ENCODE data around the gene TSHZ1.
A peak's percentile ranks its signal among the peaks of the same experiment; 100 is the strongest.

Gene TSHZ1

GRCh38 chr18:75210274-75211001 is at the start of gene TSHZ1:
Gene TSHZ1, plus strand, starts transcription at chr18:75210797. Its CDS starts 1,080 bp downstream, at chr18:75211877.
- ChIA-PET CTCF (interaction anchor here (0.6 to 0.7 kb wide), 2 partner anchors 324 to 947 kb away, joined by 4 read pairs; no protein-coding TSS in a partner anchor), POLR2A (ENCODE audit: low non-redundant PET) (interaction anchor here (0.6 kb wide), 1 partner anchor 385 kb away, joined by 6 read pairs; no protein-coding TSS in a partner anchor)
- H3K27ac ChIP-seq, result peak within 1 kb of the TSS; percentile 100

GRCh38 chr18:75161256-75162028 is 49.2 kb upstream of the TSHZ1 start:
- ChIA-PET CTCF (no interaction called here), POLR2A (ENCODE audit: low non-redundant PET) (no interaction called here)
- TF ChIP-seq CTCF (conservative IDR thresholded peaks at IDR 0.05; ENCODE audit: low read depth), result no peak
- no peak for DNase-seq (ENCODE audit: low spot score)
- no peak overlapping the region for H3K27ac ChIP-seq

More at GRCh38 chr18:75210274-75211001, at the start of gene TSHZ1:
- peak; percentile 81 for DNase-seq (ENCODE audit: low spot score)
- no peak for TF ChIP-seq CTCF (conservative IDR thresholded peaks at IDR 0.05; ENCODE audit: low read depth)

- ChIA-PET POLR2A (ENCODE audit: low non-redundant PET) (no interaction called here), CTCF (no interaction called here)
- no peak overlapping the region for H3K27ac ChIP-seq
- peak; percentile 16 for DNase-seq (ENCODE audit: low spot score)
- TF ChIP-seq CTCF (conservative IDR thresholded peaks at IDR 0.05; ENCODE audit: low read depth), result no peak
Observed at GRCh38 chr18:75162467-75162866, 48.1 kb upstream of the TSHZ1 start.

- ChIA-PET CTCF (no interaction called here), POLR2A (ENCODE audit: low non-redundant PET) (no interaction called here)
- DNase-seq (ENCODE audit: low spot score), result no peak
- no peak for TF ChIP-seq CTCF (conservative IDR thresholded peaks at IDR 0.05; ENCODE audit: low read depth)
- H3K27ac ChIP-seq, result no peak overlapping the region
Observed at GRCh38 chr18:75162978-75163377, 47.6 kb upstream of the TSHZ1 start.

- TF ChIP-seq CTCF (conservative IDR thresholded peaks at IDR 0.05; ENCODE audit: low read depth), result no peak
- no peak overlapping the region for H3K27ac ChIP-seq
- no peak for DNase-seq (ENCODE audit: low spot score)
- ChIA-PET POLR2A (ENCODE audit: low non-redundant PET) (no interaction called here), CTCF (no interaction called here)
Observed at GRCh38 chr18:75163736-75164135, 46.9 kb upstream of the TSHZ1 start.

- no peak for TF ChIP-seq CTCF (conservative IDR thresholded peaks at IDR 0.05; ENCODE audit: low read depth)
- ChIA-PET POLR2A (ENCODE audit: low non-redundant PET) (no interaction called here), CTCF (no interaction called here)
- H3K27ac ChIP-seq, result no peak overlapping the region
- DNase-seq (ENCODE audit: low spot score), result no peak
Observed at GRCh38 chr18:75164479-75164878, 46.1 kb upstream of the TSHZ1 start.
